IPS-15b (cell line): Measurements from ENCODE around the gene C1orf53.

Experiments
- H3K27me3 ChIP-seq: one replicate; pipeline ENCODE4 v1.6.1; 2013; ENCODE audit warnings: low read length; ENCODE audit not compliant: control insufficient read depth, insufficient read depth
- H3K36me3 ChIP-seq: one replicate; pipeline ENCODE4 v1.6.1; 2013; ENCODE audit warnings: low read length; ENCODE audit not compliant: control insufficient read depth, insufficient read depth
- H3K4me1 ChIP-seq: one replicate; pipeline ENCODE4 v1.6.1; 2013; ENCODE audit warnings: mild to moderate bottlenecking, low read length; ENCODE audit not compliant: control insufficient read depth, insufficient read depth
- H3K4me3 ChIP-seq: one replicate; pipeline ENCODE4 v1.5.1; 2013; ENCODE audit warnings: low read depth, low read length
- H3K9ac ChIP-seq: one replicate; pipeline ENCODE4 v1.6.1; 2013; ENCODE audit warnings: low read depth, mild to moderate bottlenecking, low read length
- H3K9me3 ChIP-seq: one replicate; pipeline ENCODE4 v1.6.1; 2013; ENCODE audit warnings: mild to moderate bottlenecking, low read length; ENCODE audit not compliant: control insufficient read depth, insufficient read depth

The C1orf53 gene

GRCh38 chr1:197884173-197884572 is 18.3 kb upstream of the C1orf53 start:
- no peak overlapping the region for H3K9ac ChIP-seq
- H3K4me3 ChIP-seq: peak overlapping the region; percentile 34

DNA sequence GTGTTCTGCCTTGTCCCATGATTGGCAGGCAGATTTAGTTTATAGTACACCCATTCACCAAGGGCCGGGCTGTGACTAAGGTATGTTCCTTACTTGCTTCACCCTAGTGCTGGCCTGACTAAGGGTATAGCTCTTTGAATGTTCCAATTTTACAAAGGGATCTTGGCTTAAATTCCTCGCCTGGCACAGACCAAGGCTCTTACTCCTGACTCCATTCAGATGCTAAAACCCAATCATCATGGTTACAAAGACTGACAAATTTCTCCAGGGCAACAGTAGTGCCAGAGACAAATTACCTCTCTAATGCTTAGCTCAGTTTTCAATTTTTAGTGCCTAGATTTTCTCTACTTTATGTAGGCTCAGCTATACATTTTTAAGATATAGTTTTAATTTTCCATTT is 11.5 kb upstream of the C1orf53 start:
- Histone ChIP-seq H3K4me3 (no peak overlapping the region), H3K9me3 (no peaks in the 10 kb centered on the region), H3K9ac (no peak overlapping the region), H3K36me3 (no peaks in the 10 kb centered on the region), H3K27me3 (no peaks in the 10 kb centered on the region), H3K4me1 (peaks cover 10% of the 10 kb centered on the region)

More at GRCh38 chr1:197884173-197884572, 18.3 kb upstream of the C1orf53 start:
- Histone ChIP-seq H3K36me3 (no peaks in the 10 kb centered on the region), H3K27me3 (no peaks in the 10 kb centered on the region), H3K4me1 (peaks cover 2% of the 10 kb centered on the region), H3K9me3 (no peaks in the 10 kb centered on the region)

- Histone ChIP-seq H3K27me3 (peaks cover 2% of the 10 kb centered on the region), H3K9ac (no peak overlapping the region), H3K4me3 (no peak overlapping the region), H3K36me3 (no peaks in the 10 kb centered on the region), H3K9me3 (no peaks in the 10 kb centered on the region), H3K4me1 (peaks cover 10% of the 10 kb centered on the region)
These were observed 9.7 kb upstream of the C1orf53 start for GRCh38 chr1:197892684-197893083.

DNA sequence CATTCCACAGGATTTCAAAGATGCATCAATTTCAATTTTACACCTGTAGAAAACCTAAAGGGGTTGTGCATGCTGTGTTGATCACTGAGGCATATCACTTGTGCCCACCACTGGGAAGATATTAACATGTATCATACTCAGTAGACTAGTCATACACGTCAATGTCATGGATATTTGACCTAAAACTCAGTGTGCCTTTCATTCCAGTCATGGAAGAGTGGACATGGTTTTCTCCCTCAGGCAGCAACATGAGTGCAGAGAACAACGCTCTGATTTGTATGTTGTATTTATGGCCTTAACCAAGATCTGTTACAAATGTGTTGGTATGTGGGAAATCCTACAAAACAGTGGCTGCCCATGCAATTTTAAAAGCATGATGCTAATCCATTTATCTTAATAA is 6.1 kb upstream of the C1orf53 start:
- Histone ChIP-seq H3K9ac (no peak overlapping the region), H3K4me3 (no peak overlapping the region), H3K36me3 (no peaks in the 10 kb centered on the region), H3K4me1 (peaks cover 10% of the 10 kb centered on the region), H3K9me3 (no peaks in the 10 kb centered on the region), H3K27me3 (peaks cover 30% of the 10 kb centered on the region)

- Histone ChIP-seq H3K9me3 (no peaks in the 10 kb centered on the region), H3K27me3 (peaks cover 49% of the 10 kb centered on the region), H3K4me3 (no peak overlapping the region), H3K36me3 (no peaks in the 10 kb centered on the region), H3K9ac (no peak overlapping the region), H3K4me1 (no peaks in the 10 kb centered on the region)
These were observed 3.4 kb upstream of the C1orf53 start for GRCh38 chr1:197899037-197899436.

- Histone ChIP-seq H3K4me3 (peak overlapping the region; percentile 50), H3K36me3 (no peaks in the 10 kb centered on the region), H3K4me1 (no peaks in the 10 kb centered on the region), H3K9me3 (no peaks in the 10 kb centered on the region), H3K9ac (peak overlapping the region; percentile 51), H3K27me3 (peaks cover 78% of the 10 kb centered on the region)
These were observed 338 bp upstream of the C1orf53 start for GRCh38 chr1:197902131-197902453.

- Histone ChIP-seq H3K4me3 (peak overlapping the region; percentile 50), H3K9ac (no peak overlapping the region), H3K36me3 (no peaks in the 10 kb centered on the region), H3K4me1 (no peaks in the 10 kb centered on the region), H3K9me3 (no peaks in the 10 kb centered on the region), H3K27me3 (peaks cover 85% of the 10 kb centered on the region)
These were observed 725 bp downstream of the C1orf53 start for GRCh38 chr1:197903196-197903514.

DNA sequence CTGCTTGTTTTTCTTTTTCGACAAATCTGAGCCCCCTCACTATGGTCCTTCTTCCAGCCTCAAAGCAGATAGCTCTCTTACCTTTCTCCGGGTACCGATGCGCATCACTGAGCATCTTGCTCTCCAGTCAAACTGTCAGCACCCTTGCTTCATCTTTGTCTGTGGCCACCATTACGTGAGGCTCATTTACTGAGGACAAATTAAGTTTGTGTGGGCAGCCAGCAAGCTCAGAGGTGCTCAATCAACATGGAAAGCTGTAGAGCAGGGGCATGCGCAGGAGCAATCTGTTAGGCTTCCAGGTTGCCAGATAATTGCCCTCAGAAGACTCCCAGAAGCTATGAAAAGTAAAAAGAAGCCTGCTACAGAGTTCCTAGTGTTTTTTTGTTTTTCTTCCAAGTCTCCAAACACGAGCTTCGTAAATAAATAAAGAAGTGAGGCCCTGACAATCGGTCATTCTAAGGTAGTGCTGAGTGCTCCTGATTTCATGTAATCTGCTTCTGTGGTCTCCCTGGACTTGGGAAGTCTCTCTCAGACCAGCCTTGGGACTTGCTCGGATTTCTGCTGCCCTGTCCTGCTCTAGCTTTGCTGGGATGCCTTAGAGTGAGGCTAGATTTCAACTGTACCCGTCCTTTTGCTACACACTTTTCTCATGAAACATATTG is 1.8 kb downstream of the C1orf53 start:
- H3K36me3 ChIP-seq: no peaks in the 10 kb centered on the region
- H3K4me1 ChIP-seq: peaks cover 3% of the 10 kb centered on the region
- H3K4me3 ChIP-seq: no peak overlapping the region
- H3K9me3 ChIP-seq: no peaks in the 10 kb centered on the region
- H3K27me3 ChIP-seq: peaks cover 92% of the 10 kb centered on the region
- H3K9ac ChIP-seq: no peak overlapping the region

GRCh38 chr1:197905699-197906351 is 3.4 kb downstream of the C1orf53 start:
- peaks cover 3% of the 10 kb centered on the region for H3K4me1 ChIP-seq
- no peaks in the 10 kb centered on the region for H3K36me3 ChIP-seq
- H3K4me3 ChIP-seq: no peak overlapping the region
- no peaks in the 10 kb centered on the region for H3K9me3 ChIP-seq
- peaks cover 92% of the 10 kb centered on the region for H3K27me3 ChIP-seq
- H3K9ac ChIP-seq: no peak overlapping the region

- H3K4me1 ChIP-seq: peaks cover 9% of the 10 kb centered on the region
- peak overlapping the region; percentile 2 for H3K4me3 ChIP-seq
- H3K9me3 ChIP-seq: no peaks in the 10 kb centered on the region
- peaks cover 100% of the 10 kb centered on the region for H3K27me3 ChIP-seq
- no peaks in the 10 kb centered on the region for H3K36me3 ChIP-seq
- H3K9ac ChIP-seq: no peak overlapping the region
These were observed 5.6 kb downstream of the C1orf53 start for GRCh38 chr1:197907846-197908616.

DNA sequence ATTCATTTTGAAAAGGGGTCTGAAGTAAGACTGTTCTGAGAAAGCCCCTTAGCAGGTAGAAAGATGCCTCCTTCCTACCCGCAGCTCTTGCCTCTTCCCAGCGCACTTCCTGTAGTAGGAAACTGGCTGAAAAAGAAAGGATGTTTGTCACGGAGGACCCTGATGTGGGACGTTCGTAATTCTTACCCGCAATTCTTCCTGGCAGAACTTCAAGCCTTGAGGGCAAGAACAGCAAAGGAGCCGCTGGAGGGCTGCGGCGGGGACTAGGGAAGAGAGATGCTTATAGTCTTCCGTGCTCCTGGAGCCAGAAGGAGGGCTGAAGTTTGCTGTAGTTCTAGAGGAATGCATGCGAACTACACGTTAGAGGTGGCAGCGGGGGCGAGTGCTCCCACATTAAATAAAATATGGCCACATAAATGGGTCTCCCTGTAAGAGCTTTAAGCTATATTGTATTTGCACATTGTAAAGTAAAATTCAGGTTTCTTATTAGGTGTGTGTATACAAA is 6.3 kb downstream of the C1orf53 start:
- peaks cover 100% of the 10 kb centered on the region for H3K27me3 ChIP-seq

DNA sequence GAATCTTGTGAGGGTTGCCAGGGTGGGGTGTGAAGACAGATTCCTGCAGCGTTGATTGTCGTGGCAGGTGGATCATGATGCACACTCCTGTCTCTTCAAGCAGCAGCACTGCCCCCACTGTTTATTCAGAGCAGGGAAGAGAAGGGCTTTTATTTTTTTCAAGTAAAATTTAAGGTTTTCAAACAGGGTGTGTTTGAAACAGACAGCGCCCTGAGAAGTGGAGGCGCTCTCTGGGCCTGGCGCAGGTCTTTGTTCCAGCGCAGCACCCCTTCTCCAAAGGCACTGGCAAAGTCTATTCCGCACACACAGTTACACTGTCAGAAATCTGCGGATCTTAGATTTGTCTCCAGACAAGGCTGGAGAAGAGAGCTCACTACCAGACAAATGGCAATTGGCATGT is 7.0 kb downstream of the C1orf53 start:
- Histone ChIP-seq H3K9me3 (no peaks in the 10 kb centered on the region), H3K27me3 (peaks cover 100% of the 10 kb centered on the region), H3K4me1 (peaks cover 19% of the 10 kb centered on the region), H3K4me3 (peak overlapping the region; percentile 24), H3K36me3 (no peaks in the 10 kb centered on the region), H3K9ac (no peak overlapping the region)

More for the DNA sequence above, 6.3 kb downstream of the C1orf53 start:
- Histone ChIP-seq H3K4me1 (peaks cover 15% of the 10 kb centered on the region), H3K4me3 (peak overlapping the region; percentile 19), H3K9ac (no peak overlapping the region), H3K9me3 (no peaks in the 10 kb centered on the region), H3K36me3 (no peaks in the 10 kb centered on the region)
